ENCODE measurements around the gene BEAN1.

The BEAN1 gene

GRCh38 chr16:66399930-66400329 lies 27.2 kb upstream of the BEAN1 start:
- no peaks in the 10 kb centered on the region for H3K36me3 ChIP-seq (ENCODE audit: control insufficient read depth, insufficient read depth, low read length)
- H3K9ac ChIP-seq (ENCODE audit: low read depth, low read length): no peak overlapping the region
- no peak overlapping the region for H3K4me3 ChIP-seq (ENCODE audit: low read depth, low read length)
- no peaks in the 10 kb centered on the region for H3K9me3 ChIP-seq (ENCODE audit: control insufficient read depth, insufficient read depth, low read length)
- peaks cover 2% of the 10 kb centered on the region for H3K4me1 ChIP-seq (ENCODE audit: control insufficient read depth, insufficient read depth, low read length)
- peaks cover 3% of the 10 kb centered on the region for H3K27me3 ChIP-seq (ENCODE audit: control insufficient read depth, insufficient read depth, low read length)

DNA sequence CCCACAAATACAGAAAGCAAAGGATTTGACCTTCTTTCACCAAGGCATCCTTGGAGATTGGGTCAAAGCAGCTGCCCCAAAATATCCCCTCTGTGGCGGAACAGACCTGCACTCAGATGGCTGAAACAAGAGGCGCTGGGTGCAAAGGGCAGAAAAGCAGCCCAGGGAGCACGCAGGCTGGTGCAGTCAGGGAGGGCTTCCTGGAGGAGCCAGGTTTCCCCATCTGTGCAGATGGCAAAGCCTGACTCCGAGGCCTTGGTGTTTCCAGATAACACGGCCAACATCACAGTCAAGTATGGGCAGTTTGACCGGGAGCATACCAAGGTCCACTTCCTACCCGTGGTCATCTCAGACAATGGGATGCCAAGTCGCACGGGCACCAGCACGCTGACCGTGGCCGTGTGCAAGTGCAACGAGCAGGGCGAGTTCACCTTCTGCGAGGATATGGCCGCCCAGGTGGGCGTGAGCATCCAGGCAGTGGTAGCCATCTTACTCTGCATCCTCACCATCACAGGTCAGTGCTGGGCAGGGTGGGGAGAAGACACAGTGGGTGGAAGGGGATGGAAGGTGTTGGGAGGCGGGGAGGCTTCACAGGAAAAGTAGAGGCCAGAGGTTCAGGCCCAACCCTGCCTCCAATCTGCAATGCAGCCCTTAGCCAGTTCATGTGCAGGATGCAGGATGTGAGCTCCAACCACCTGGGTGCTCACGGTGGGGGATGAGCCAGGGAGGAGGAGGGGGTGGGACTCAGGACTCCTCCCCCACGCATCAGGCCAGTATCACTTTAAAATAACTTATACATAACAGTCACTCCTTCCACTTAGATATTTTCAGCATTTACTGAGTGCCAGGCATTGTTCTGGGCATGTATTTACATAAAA lies 26.4 kb upstream of the BEAN1 start:
- peaks cover 7% of the 10 kb centered on the region for H3K27me3 ChIP-seq (ENCODE audit: control insufficient read depth, insufficient read depth, low read length)
- peaks cover 2% of the 10 kb centered on the region for H3K4me1 ChIP-seq (ENCODE audit: control insufficient read depth, insufficient read depth, low read length)
- no peaks in the 10 kb centered on the region for H3K36me3 ChIP-seq (ENCODE audit: control insufficient read depth, insufficient read depth, low read length)
- H3K4me3 ChIP-seq (ENCODE audit: low read depth, low read length): no peak overlapping the region
- no peak overlapping the region for H3K9ac ChIP-seq (ENCODE audit: low read depth, low read length)
- no peaks in the 10 kb centered on the region for H3K9me3 ChIP-seq (ENCODE audit: control insufficient read depth, insufficient read depth, low read length)

- no peak overlapping the region for H3K4me3 ChIP-seq (ENCODE audit: low read depth, low read length)
- H3K4me1 ChIP-seq (ENCODE audit: control insufficient read depth, insufficient read depth, low read length): peaks cover 2% of the 10 kb centered on the region
- H3K9ac ChIP-seq (ENCODE audit: low read depth, low read length): no peak overlapping the region
- H3K9me3 ChIP-seq (ENCODE audit: control insufficient read depth, insufficient read depth, low read length): no peaks in the 10 kb centered on the region
- H3K27me3 ChIP-seq (ENCODE audit: control insufficient read depth, insufficient read depth, low read length): peaks cover 13% of the 10 kb centered on the region
- H3K36me3 ChIP-seq (ENCODE audit: control insufficient read depth, insufficient read depth, low read length): no peaks in the 10 kb centered on the region
Measured at GRCh38 chr16:66401610-66402009, 25.5 kb upstream of the BEAN1 start.

GRCh38 chr16:66402166-66402565 lies 24.9 kb upstream of the BEAN1 start:
- H3K9me3 ChIP-seq (ENCODE audit: control insufficient read depth, insufficient read depth, low read length): no peaks in the 10 kb centered on the region
- H3K9ac ChIP-seq (ENCODE audit: low read depth, low read length): no peak overlapping the region
- H3K4me3 ChIP-seq (ENCODE audit: low read depth, low read length): no peak overlapping the region
- no peaks in the 10 kb centered on the region for H3K36me3 ChIP-seq (ENCODE audit: control insufficient read depth, insufficient read depth, low read length)
- H3K4me1 ChIP-seq (ENCODE audit: control insufficient read depth, insufficient read depth, low read length): peaks cover 2% of the 10 kb centered on the region
- H3K27me3 ChIP-seq (ENCODE audit: control insufficient read depth, insufficient read depth, low read length): peaks cover 13% of the 10 kb centered on the region

GRCh38 chr16:66402591-66403230 lies 24.4 kb upstream of the BEAN1 start:
- Histone ChIP-seq H3K36me3 (ENCODE audit: control insufficient read depth, insufficient read depth, low read length) (no peaks in the 10 kb centered on the region), H3K4me3 (ENCODE audit: low read depth, low read length) (no peak overlapping the region), H3K9me3 (ENCODE audit: control insufficient read depth, insufficient read depth, low read length) (no peaks in the 10 kb centered on the region), H3K9ac (ENCODE audit: low read depth, low read length) (no peak overlapping the region), H3K4me1 (ENCODE audit: control insufficient read depth, insufficient read depth, low read length) (peaks cover 2% of the 10 kb centered on the region), H3K27me3 (ENCODE audit: control insufficient read depth, insufficient read depth, low read length) (peaks cover 13% of the 10 kb centered on the region)

GRCh38 chr16:66403531-66404145 lies 23.5 kb upstream of the BEAN1 start:
- peaks cover 2% of the 10 kb centered on the region for H3K4me1 ChIP-seq (ENCODE audit: control insufficient read depth, insufficient read depth, low read length)
- no peaks in the 10 kb centered on the region for H3K9me3 ChIP-seq (ENCODE audit: control insufficient read depth, insufficient read depth, low read length)
- H3K9ac ChIP-seq (ENCODE audit: low read depth, low read length): no peak overlapping the region
- peaks cover 19% of the 10 kb centered on the region for H3K27me3 ChIP-seq (ENCODE audit: control insufficient read depth, insufficient read depth, low read length)
- H3K36me3 ChIP-seq (ENCODE audit: control insufficient read depth, insufficient read depth, low read length): no peaks in the 10 kb centered on the region
- no peak overlapping the region for H3K4me3 ChIP-seq (ENCODE audit: low read depth, low read length)

DNA sequence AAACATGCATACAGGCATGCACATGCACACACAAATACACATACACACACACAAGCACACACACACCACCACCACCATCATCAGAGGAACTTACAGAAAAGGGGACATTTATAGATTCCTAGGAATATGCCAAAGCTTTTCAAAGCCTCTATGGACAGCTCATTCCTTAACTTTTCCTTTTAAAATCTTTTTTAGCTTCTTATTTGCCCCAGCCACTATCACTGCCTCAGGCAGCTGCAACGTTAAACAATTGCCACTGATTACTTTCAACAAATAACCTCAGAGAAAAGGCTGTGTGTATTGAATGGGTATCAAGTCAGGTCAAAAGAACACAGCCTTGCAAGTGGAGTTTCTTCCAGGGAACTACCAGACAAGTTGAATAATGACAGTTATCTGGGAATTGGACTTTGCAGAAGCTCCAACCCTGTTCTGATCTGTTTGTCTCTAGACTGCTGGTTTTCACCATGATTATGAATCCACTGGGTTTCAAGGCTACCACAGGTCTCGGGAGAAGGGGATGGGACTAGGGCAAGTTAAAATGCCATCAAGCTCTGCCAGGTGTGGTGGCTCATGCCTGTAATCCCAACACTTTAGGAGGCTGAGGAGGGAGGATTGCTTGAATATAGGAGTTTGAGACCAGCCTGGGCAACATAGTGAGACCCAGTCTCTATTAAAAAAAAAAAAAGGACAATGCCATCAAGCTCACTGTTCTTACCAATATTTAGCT lies 21.9 kb upstream of the BEAN1 start:
- Histone ChIP-seq H3K4me3 (ENCODE audit: low read depth, low read length) (no peak overlapping the region), H3K27me3 (ENCODE audit: control insufficient read depth, insufficient read depth, low read length) (peaks cover 19% of the 10 kb centered on the region), H3K36me3 (ENCODE audit: control insufficient read depth, insufficient read depth, low read length) (no peaks in the 10 kb centered on the region), H3K4me1 (ENCODE audit: control insufficient read depth, insufficient read depth, low read length) (peaks cover 2% of the 10 kb centered on the region), H3K9me3 (ENCODE audit: control insufficient read depth, insufficient read depth, low read length) (no peaks in the 10 kb centered on the region), H3K9ac (ENCODE audit: low read depth, low read length) (no peak overlapping the region)

GRCh38 chr16:66406534-66407221 lies 20.4 kb upstream of the BEAN1 start:
- no peaks in the 10 kb centered on the region for H3K36me3 ChIP-seq (ENCODE audit: control insufficient read depth, insufficient read depth, low read length)
- H3K9ac ChIP-seq (ENCODE audit: low read depth, low read length): no peak overlapping the region
- no peaks in the 10 kb centered on the region for H3K4me1 ChIP-seq (ENCODE audit: control insufficient read depth, insufficient read depth, low read length)
- H3K27me3 ChIP-seq (ENCODE audit: control insufficient read depth, insufficient read depth, low read length): peaks cover 19% of the 10 kb centered on the region
- H3K9me3 ChIP-seq (ENCODE audit: control insufficient read depth, insufficient read depth, low read length): no peaks in the 10 kb centered on the region
- peak overlapping the region; percentile 66 for H3K4me3 ChIP-seq (ENCODE audit: low read depth, low read length)

- H3K9ac ChIP-seq (ENCODE audit: low read depth, low read length): no peak overlapping the region
- no peak overlapping the region for H3K4me3 ChIP-seq (ENCODE audit: low read depth, low read length)
- H3K36me3 ChIP-seq (ENCODE audit: control insufficient read depth, insufficient read depth, low read length): no peaks in the 10 kb centered on the region
- no peaks in the 10 kb centered on the region for H3K4me1 ChIP-seq (ENCODE audit: control insufficient read depth, insufficient read depth, low read length)
- no peaks in the 10 kb centered on the region for H3K9me3 ChIP-seq (ENCODE audit: control insufficient read depth, insufficient read depth, low read length)
- H3K27me3 ChIP-seq (ENCODE audit: control insufficient read depth, insufficient read depth, low read length): peaks cover 19% of the 10 kb centered on the region
Measured at GRCh38 chr16:66408163-66409048, 18.7 kb upstream of the BEAN1 start.

DNA sequence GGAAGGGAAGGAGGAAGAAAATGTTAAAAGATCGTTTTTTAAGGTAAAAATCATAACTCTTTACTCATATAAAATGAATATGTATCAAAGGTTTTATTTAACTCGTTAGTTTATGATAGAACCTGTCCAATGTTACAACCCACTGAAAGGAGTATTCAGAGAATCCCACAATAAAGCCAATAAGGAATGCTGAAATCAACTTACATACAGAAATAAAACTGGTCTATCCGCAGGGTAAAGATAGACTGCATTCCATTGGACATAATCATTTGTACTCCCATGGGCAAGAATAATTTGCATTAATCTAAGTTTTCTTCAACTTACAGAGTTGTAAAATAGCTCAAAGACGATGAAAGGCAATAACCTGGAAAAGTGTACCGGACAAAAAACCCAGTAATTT lies 17.9 kb upstream of the BEAN1 start:
- H3K36me3 ChIP-seq (ENCODE audit: control insufficient read depth, insufficient read depth, low read length): no peaks in the 10 kb centered on the region
- H3K9ac ChIP-seq (ENCODE audit: low read depth, low read length): no peak overlapping the region
- no peaks in the 10 kb centered on the region for H3K9me3 ChIP-seq (ENCODE audit: control insufficient read depth, insufficient read depth, low read length)
- H3K4me3 ChIP-seq (ENCODE audit: low read depth, low read length): no peak overlapping the region
- H3K27me3 ChIP-seq (ENCODE audit: control insufficient read depth, insufficient read depth, low read length): peaks cover 17% of the 10 kb centered on the region
- no peaks in the 10 kb centered on the region for H3K4me1 ChIP-seq (ENCODE audit: control insufficient read depth, insufficient read depth, low read length)

Measured in iPS-15b (cell line).